Esophagus muscularis mucosa (tissue), 4 donors: ENCODE measurements around the gene ISOC2. TPM values are rescaled to one million over a fixed set of nuclear protein-coding genes. Genes with fewer than 3 reads are reported as not detected.

Experiments
- DNase-seq: peaks from one replicate; pipeline ENCODE4 v3.0.0-alpha.2; 2017; ENCODE audit errors: extremely low spot score
- H3K27ac ChIP-seq, 4 donors: fragments of 200-600 bp; sonication (generic); replicated peaks in 1 of 4; 1 replicate in 3 of 4; 2 replicates in 1 of 4; pipeline ENCODE4 v1.5.1; 2016 to 2019; ENCODE audit warnings: mild to moderate bottlenecking in 1 of 4
- H3K27me3 ChIP-seq, 4 donors: fragments of 200-600 bp; sonication (generic); one replicate each; pipeline versions ENCODE4 v1.5.1 to v1.6.0; 2016 to 2019
- H3K36me3 ChIP-seq, 4 donors: fragments of 200-600 bp; sonication (generic); one replicate each; pipeline ENCODE4 v1.5.1; 2016 to 2019
- H3K4me1 ChIP-seq, 4 donors: fragments of 200-600 bp; sonication (generic); one replicate each; pipeline ENCODE4 v1.5.1; 2016 to 2019
- H3K4me3 ChIP-seq, 4 donors: fragments of 200-600 bp; sonication (generic); 1 replicate in 2 of 4; 2 replicates in 2 of 4; pipeline ENCODE4 v1.5.1; 2016 to 2019; ENCODE audit warnings: mild to moderate bottlenecking in 4 of 4, moderate library complexity in 1 of 4
- H3K9me3 ChIP-seq, 4 donors: fragments of 200-600 bp; sonication (generic); 1 replicate in 3 of 4; 2 replicates in 1 of 4; pipeline ENCODE4 v1.5.1; 2016 to 2019
- EP300 ChIP-seq: sonication (generic); formaldehyde crosslinking; IDR thresholded peaks from one replicate; pipeline ENCODE4 v1.6.1; 2017; ENCODE audit warnings: antibody characterized with exemption
- POLR2A ChIP-seq: fragments of 450-650 bp; IDR thresholded peaks from one replicate; pipeline ENCODE4 v1.6.1; 2017; ENCODE audit warnings: antibody characterized with exemption, moderate library complexity, mild to moderate bottlenecking, low read depth
- POLR2AphosphoS5 ChIP-seq, 2 donors: sonication (generic); formaldehyde crosslinking; IDR thresholded peaks; one replicate each; pipeline ENCODE4 v1.6.1; 2017; ENCODE audit warnings: antibody characterized with exemption in 2 of 2
- WGBS: methylation state at CpG from one replicate; pipeline ENCODE4 v1.1.5; 2018; 5-methylcytosine and 5-hydroxymethylcytosine counted together
- intact Hi-C: fragments of 100-400 bp; cut with DNase I; formaldehyde crosslinking; loops from one replicate; pipeline ENCODE4 v1.15.1; 2023
- total RNA-seq, 4 donors: library from RNA; depleted of rRNA; stranded (reverse); fragments of >200 nt; gene quantifications; one replicate each; pipeline versions ENCODE4 v1.1.0 to v1.2.1, GENCODE V29; 2016
- TF ChIP-seq, protein P1 (sequence below), 3 experiments: fragments of 200-600 bp in 2 of 3; fragments of 450-650 bp in 1 of 3; sonication (generic) in 2 of 3; IDR thresholded peaks; one replicate each; pipeline ENCODE4 v1.5.1; 2017 to 2019; ENCODE audit warnings: antibody characterized with exemption in 3 of 3, mild to moderate bottlenecking in 2 of 3, moderate library complexity in 1 of 3

ISOC2 gene
- total RNA-seq, 4 donors from 2014 or later = 66.8 to 104 (median 77.7) TPM

DNA sequence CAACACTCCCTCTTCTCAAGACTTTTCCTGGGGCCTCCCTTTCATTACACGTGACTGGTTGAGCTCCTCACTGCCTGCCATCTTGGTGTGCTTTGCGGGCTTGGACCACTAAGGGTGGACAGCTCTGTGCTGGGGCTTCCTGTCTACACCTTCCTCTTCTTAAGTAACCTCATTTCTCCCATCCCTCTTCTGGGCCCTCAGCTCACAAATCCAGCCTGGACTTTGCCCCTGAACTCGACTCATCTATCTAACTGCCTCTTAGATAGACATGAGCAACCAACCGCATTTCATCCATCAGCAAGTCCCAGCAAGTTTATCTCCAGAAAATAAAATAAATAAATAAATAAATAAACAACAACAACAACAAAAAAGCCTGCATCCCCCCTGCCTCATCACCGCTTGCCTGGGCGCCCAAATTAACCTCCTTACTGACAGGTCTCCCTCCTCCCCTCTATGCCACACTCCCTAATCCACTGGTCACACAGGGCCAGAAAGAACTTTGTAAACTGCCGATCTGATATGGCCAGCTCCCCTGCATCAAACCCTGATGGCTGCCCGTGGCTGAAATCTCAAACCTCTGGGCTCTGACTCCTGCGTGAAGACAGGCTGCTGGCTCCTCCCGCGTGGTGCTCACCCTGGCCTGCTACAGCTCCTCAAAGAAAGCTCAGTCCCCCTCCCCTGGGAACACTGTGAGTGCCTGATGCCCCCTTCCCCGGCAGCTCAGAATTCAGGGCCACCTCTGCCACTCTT lies 7.8 kb downstream of the ISOC2 start:
- H3K4me3 ChIP-seq = no peak overlapping the region
- H3K36me3 ChIP-seq = peaks cover 5 to 32% (median 17%) of the 10 kb centered on the region in 4 donors
- intact Hi-C loops = no loop called here
- TF ChIP-seq POLR2AphosphoS5 (IDR thresholded peaks at IDR 0.05) (no peak), EP300 (no peak), POLR2A (no peak)
- TF ChIP-seq, protein P1, sequence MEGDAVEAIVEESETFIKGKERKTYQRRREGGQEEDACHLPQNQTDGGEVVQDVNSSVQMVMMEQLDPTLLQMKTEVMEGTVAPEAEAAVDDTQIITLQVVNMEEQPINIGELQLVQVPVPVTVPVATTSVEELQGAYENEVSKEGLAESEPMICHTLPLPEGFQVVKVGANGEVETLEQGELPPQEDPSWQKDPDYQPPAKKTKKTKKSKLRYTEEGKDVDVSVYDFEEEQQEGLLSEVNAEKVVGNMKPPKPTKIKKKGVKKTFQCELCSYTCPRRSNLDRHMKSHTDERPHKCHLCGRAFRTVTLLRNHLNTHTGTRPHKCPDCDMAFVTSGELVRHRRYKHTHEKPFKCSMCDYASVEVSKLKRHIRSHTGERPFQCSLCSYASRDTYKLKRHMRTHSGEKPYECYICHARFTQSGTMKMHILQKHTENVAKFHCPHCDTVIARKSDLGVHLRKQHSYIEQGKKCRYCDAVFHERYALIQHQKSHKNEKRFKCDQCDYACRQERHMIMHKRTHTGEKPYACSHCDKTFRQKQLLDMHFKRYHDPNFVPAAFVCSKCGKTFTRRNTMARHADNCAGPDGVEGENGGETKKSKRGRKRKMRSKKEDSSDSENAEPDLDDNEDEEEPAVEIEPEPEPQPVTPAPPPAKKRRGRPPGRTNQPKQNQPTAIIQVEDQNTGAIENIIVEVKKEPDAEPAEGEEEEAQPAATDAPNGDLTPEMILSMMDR (IDR thresholded peaks at IDR 0.05) = no peak
- no peak for DNase-seq
- peaks cover 5 to 40% (median 25%) of the 10 kb centered on the region in 4 donors for H3K27me3 ChIP-seq
- no peaks in the 10 kb centered on the region for H3K9me3 ChIP-seq
- no peak overlapping the region for H3K27ac ChIP-seq
- H3K4me1 ChIP-seq = peaks cover 14 to 27% (median 25%) of the 10 kb centered on the region in 4 donors
- 93% methylated on average over 11 of the region's 12 CpGs for WGBS

- peaks cover 5 to 40% (median 25%) of the 10 kb centered on the region in 4 donors for H3K27me3 ChIP-seq
- intact Hi-C loops = no loop called here
- no peak overlapping the region for H3K27ac ChIP-seq
- peak in 1 of 2 donors; percentile 33 for TF ChIP-seq POLR2AphosphoS5 (IDR thresholded peaks at IDR 0.05)
- TF ChIP-seq, protein P1 (IDR thresholded peaks at IDR 0.05) = no peak
- 9% methylated on average over 27 of the region's 34 CpGs for WGBS
- peaks cover 14 to 25% (median 24%) of the 10 kb centered on the region in 4 donors for H3K4me1 ChIP-seq
- peaks cover 5 to 32% (median 17%) of the 10 kb centered on the region in 4 donors for H3K36me3 ChIP-seq
- no peaks in the 10 kb centered on the region for H3K9me3 ChIP-seq
- peak overlapping the region; percentile 24 to 45 (median 26) for H3K4me3 ChIP-seq
- DNase-seq = no peak
Measured at GRCh38 chr19:55452749-55453346, 8.6 kb downstream of the ISOC2 start.

DNA sequence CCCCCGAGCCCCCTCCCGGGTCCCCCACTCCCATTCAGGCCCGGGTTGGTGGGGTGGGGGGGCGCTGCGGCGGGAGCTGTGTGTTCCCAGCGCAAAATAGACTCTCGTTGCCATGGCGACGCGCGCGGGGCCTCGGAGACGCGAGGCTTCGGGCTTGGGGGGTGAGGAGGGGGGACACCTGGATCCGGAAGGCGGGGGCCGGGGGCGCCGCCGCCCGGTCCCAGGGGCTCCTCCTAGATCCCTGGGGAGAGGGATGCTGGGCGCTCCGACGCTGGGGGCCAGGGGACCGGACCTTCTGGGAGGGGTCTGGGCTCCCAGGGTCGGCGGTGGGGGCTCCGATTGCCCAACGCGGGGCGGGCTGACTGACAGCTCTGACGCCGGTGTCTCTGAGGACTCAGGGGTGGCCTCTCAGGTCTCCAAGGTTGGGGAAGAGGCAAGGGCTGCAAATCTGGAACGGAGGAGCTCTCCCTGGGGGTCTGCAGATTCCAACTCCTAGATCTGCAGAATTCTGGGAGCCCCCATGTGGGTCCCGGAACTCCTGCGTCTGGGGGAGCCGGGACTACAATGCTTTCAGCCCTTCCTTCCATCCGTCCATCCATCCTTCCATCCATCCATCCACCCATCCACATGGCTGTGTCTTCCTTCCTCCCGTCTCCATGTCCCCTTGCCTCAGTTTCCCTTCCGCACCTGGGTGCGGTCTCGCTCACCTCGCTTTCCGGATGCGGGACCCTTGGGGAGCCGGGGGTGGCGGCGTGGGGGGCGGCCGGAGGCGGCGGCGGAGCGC lies 9.3 kb downstream of the ISOC2 start:
- WGBS = 4% methylated on average over 27 of the region's 57 CpGs
- Histone ChIP-seq H3K9me3 (no peaks in the 10 kb centered on the region), H3K4me1 (peaks cover 14 to 25% (median 24%) of the 10 kb centered on the region in 4 donors), H3K36me3 (peaks cover 5 to 32% (median 17%) of the 10 kb centered on the region in 4 donors), H3K27ac (no peak overlapping the region), H3K27me3 (peaks cover 5 to 46% (median 25%) of the 10 kb centered on the region in 4 donors), H3K4me3 (peak overlapping the region; percentile 24 to 45 (median 26))
- intact Hi-C loops = no loop called here
- TF ChIP-seq, protein P1 (IDR thresholded peaks at IDR 0.05) = no peak
- TF ChIP-seq EP300 (no peak), POLR2AphosphoS5 (IDR thresholded peaks at IDR 0.05) (no peak), POLR2A (no peak)
- no peak for DNase-seq

- Histone ChIP-seq H3K4me1 (peaks cover 14 to 25% (median 24%) of the 10 kb centered on the region in 4 donors), H3K27ac (no peak overlapping the region), H3K27me3 (peaks cover 5 to 53% (median 25%) of the 10 kb centered on the region in 4 donors), H3K4me3 (peak overlapping the region; percentile 19 to 45 (median 26)), H3K36me3 (peaks cover 5 to 25% (median 17%) of the 10 kb centered on the region in 4 donors), H3K9me3 (no peaks in the 10 kb centered on the region)
- intact Hi-C loops = no loop called here
- 1% methylated on average over 19 of the region's 80 CpGs for WGBS
- TF ChIP-seq EP300 = no peak
- TF ChIP-seq, protein P1 (IDR thresholded peaks at IDR 0.05) = no peak
- no peak for TF ChIP-seq POLR2AphosphoS5 (IDR thresholded peaks at IDR 0.05)
- TF ChIP-seq POLR2A = no peak
- DNase-seq = no peak
Measured at GRCh38 chr19:55451163-55451964, 10.1 kb downstream of the ISOC2 start.
